GM18951 (cell line): ENCODE results near the gene SCAPER.
"Not testable (repeated sequence)": the region's sequence is repeated elsewhere in the genome, so short reads cannot be mapped to it uniquely, and the experiment has no call there.

Source experiments
- POLR2A ChIP-seq: IDR thresholded peaks from 4 replicates; pipeline ENCODE4 v1.6.1; 2011; ENCODE audit warnings: mild to moderate bottlenecking; ENCODE audit not compliant: insufficient read length, insufficient read depth; ENCODE audit errors: extremely low read depth
- in situ Hi-C: fragments of 300-500 bp; cut with MboI; formaldehyde crosslinking; loops from one replicate; pipeline ENCODE4 v1.12.0; 2022; ENCODE audit warnings: low sequenced_read_pairs, mixed read lengths, inconsistent platforms; ENCODE audit not compliant: unreplicated experiment

SCAPER gene

GRCh38 chr15:76311100-76311953, 593.8 kb downstream of the SCAPER start, which contains the start of gene ETFA:
Gene ETFA, minus strand, starts transcription at chr15:76311469. Its CDS starts 81 bp downstream, at chr15:76311388.
- in situ Hi-C loops: no loop called here
- TF ChIP-seq POLR2A: peak; percentile 96

GRCh38 chr15:76310475-76311099, 594.6 kb downstream of the SCAPER start:
- in situ Hi-C loops: no loop called here
- no peak for TF ChIP-seq POLR2A

- TF ChIP-seq POLR2A: no peak
- in situ Hi-C loops: no loop called here
These were observed 595.4 kb downstream of the SCAPER start for GRCh38 chr15:76309601-76310330.

GRCh38 chr15:76303909-76304308, 601.2 kb downstream of the SCAPER start:
- in situ Hi-C loops: no loop called here
- no peak for TF ChIP-seq POLR2A

GRCh38 chr15:76299786-76300185, 605.4 kb downstream of the SCAPER start:
- in situ Hi-C loops: no loop called here
- TF ChIP-seq POLR2A: no peak

GRCh38 chr15:76298986-76299385, 606.2 kb downstream of the SCAPER start:
- in situ Hi-C loops: no loop called here
- no peak for TF ChIP-seq POLR2A

GRCh38 chr15:76297951-76298350, 607.2 kb downstream of the SCAPER start:
- in situ Hi-C loops: not testable (repeated sequence)
